Neural progenitor cell (in vitro differentiated cells): Measurements from ENCODE around the gene P2RX1. TPM values are rescaled to one million over a fixed set of nuclear protein-coding genes. Genes with fewer than 3 reads are reported as not detected.

Experiments
- DNase-seq: peaks from one replicate; pipeline ENCODE4 v3.0.0-alpha.2; 2016; ENCODE audit warnings: low spot score
- H2AFZ ChIP-seq: fragments of 200-600 bp; sonication (generic); replicated peaks from 2 replicates; pipeline ENCODE4 v1.6.1; 2016; ENCODE audit warnings: antibody characterized with exemption
- H3F3A ChIP-seq: fragments of 200-600 bp; sonication (generic); 2 replicates; pipeline ENCODE4 v1.6.1; 2016; ENCODE audit warnings: antibody characterized with exemption, low read depth
- H3K27ac ChIP-seq: fragments of 200-600 bp; sonication (generic); 2 replicates; pipeline ENCODE4 v1.5.1; 2016; ENCODE audit warnings: mild to moderate bottlenecking
- H3K27me3 ChIP-seq: fragments of 200-600 bp; sonication (generic); 2 replicates; pipeline ENCODE4 v1.6.1; 2016; ENCODE audit warnings: mild to moderate bottlenecking, moderate library complexity
- H3K36me3 ChIP-seq: fragments of 200-600 bp; sonication (generic); 2 replicates; pipeline ENCODE4 v1.5.1; 2016
- H3K4me1 ChIP-seq: fragments of 200-600 bp; sonication (generic); 2 replicates; pipeline ENCODE4 v1.6.1; 2016; ENCODE audit warnings: mixed run types
- H3K4me2 ChIP-seq: fragments of 200-600 bp; sonication (generic); 2 replicates; pipeline ENCODE4 v1.6.1; 2016
- H3K4me3 ChIP-seq: fragments of 200-600 bp; sonication (generic); 2 replicates; pipeline ENCODE4 v1.5.1; 2016
- H3K79me2 ChIP-seq: fragments of 200-600 bp; sonication (generic); 2 replicates; pipeline ENCODE4 v1.6.1; 2016; ENCODE audit warnings: low read depth
- H3K9ac ChIP-seq: fragments of 200-600 bp; sonication (generic); 2 replicates; pipeline ENCODE4 v1.6.1; 2016
- H3K9me3 ChIP-seq: fragments of 200-600 bp; sonication (generic); 2 replicates; pipeline ENCODE4 v1.5.1; 2016; ENCODE audit warnings: low read depth
- H4K20me1 ChIP-seq: fragments of 200-600 bp; sonication (generic); 2 replicates; pipeline ENCODE4 v1.6.1; 2016; ENCODE audit warnings: low read depth
- H3K27ac Mint-ChIP-seq: 3 replicates; pipeline ENCODE4 v1.8.0; 2021; ENCODE audit warnings: mixed read lengths
- H3K27me3 Mint-ChIP-seq: 2 replicates; pipeline ENCODE4 v1.8.0; 2022; ENCODE audit warnings: low read depth, mild to moderate bottlenecking, inconsistent platforms, moderate library complexity, mixed read lengths; ENCODE audit not compliant: insufficient read depth
- H3K36me3 Mint-ChIP-seq: 3 replicates; pipeline ENCODE4 v1.8.0; 2021; ENCODE audit warnings: mixed read lengths
- H3K4me1 Mint-ChIP-seq: 3 replicates; pipeline ENCODE4 v1.8.0; 2021; ENCODE audit warnings: mixed read lengths
- H3K4me3 Mint-ChIP-seq: 3 replicates; pipeline ENCODE4 v1.8.0; 2021; ENCODE audit warnings: mild to moderate bottlenecking, moderate library complexity, mixed read lengths
- H3K9me3 Mint-ChIP-seq: 3 replicates; pipeline ENCODE4 v1.8.0; 2020; ENCODE audit warnings: mixed read lengths
- CTCF ChIP-seq: fragments of 200-600 bp; sonication (generic); IDR thresholded peaks from 2 replicates; pipeline ENCODE4 v1.5.1; 2017; ENCODE audit warnings: antibody characterized with exemption, mild to moderate bottlenecking
- EZH2 ChIP-seq: fragments of 200-600 bp; sonication (generic); IDR thresholded peaks from 2 replicates; pipeline ENCODE4 v1.6.1; 2017; ENCODE audit warnings: antibody characterized with exemption, mild to moderate bottlenecking, moderate library complexity
- EZH2phosphoT487 ChIP-seq: fragments of 200-600 bp; sonication (generic); IDR thresholded peaks from 2 replicates; pipeline ENCODE4 v1.6.1; 2017; ENCODE audit warnings: antibody characterized with exemption
- total RNA-seq: library from RNA; depleted of rRNA; stranded (reverse); fragments of >200 nt; gene quantifications from 2 replicates; pipeline ENCODE4 v1.2.3, GENCODE V29; 2015; ENCODE audit warnings: low replicate concordance

P2RX1 gene
- total RNA-seq, 1 donor from 2014 or later: not detected

- H3K9me3 ChIP-seq: no peaks in the 10 kb centered on the region
- no peak overlapping the region for H3K4me3 Mint-ChIP-seq
- H3K27ac ChIP-seq: no peak overlapping the region
- no peak overlapping the region for H3K27ac Mint-ChIP-seq
- H3K4me2 ChIP-seq: no peak overlapping the region
- H3K27me3 Mint-ChIP-seq: peaks cover 14% of the 10 kb centered on the region
- no peaks in the 10 kb centered on the region for H3K36me3 Mint-ChIP-seq
- peaks cover 6% of the 10 kb centered on the region for H3K4me1 ChIP-seq
- no peak for DNase-seq
- no peak overlapping the region for H3K4me3 ChIP-seq
- no peaks in the 10 kb centered on the region for H3K9me3 Mint-ChIP-seq
- TF ChIP-seq EZH2: no peak
- no peak for TF ChIP-seq EZH2phosphoT487
- TF ChIP-seq CTCF: no peak
- no peak overlapping the region for H2AFZ ChIP-seq
- H3K9ac ChIP-seq: no peak overlapping the region
- H3K36me3 ChIP-seq: no peaks in the 10 kb centered on the region
- no peaks in the 10 kb centered on the region for H4K20me1 ChIP-seq
- peaks cover 4% of the 10 kb centered on the region for H3F3A ChIP-seq
- H3K27me3 ChIP-seq: no peaks in the 10 kb centered on the region
- peaks cover 17% of the 10 kb centered on the region for H3K4me1 Mint-ChIP-seq
- no peaks in the 10 kb centered on the region for H3K79me2 ChIP-seq
These were observed 37.8 kb upstream of the P2RX1 start for GRCh38 chr17:3954086-3954485.

GRCh38 chr17:3953542-3953941, 37.3 kb upstream of the P2RX1 start:
- Histone ChIP-seq H3K27ac (no peak overlapping the region), H3K4me1 (peaks cover 6% of the 10 kb centered on the region), H4K20me1 (no peaks in the 10 kb centered on the region), H3K9me3 (no peaks in the 10 kb centered on the region), H3K4me2 (no peak overlapping the region), H3F3A (peaks cover 4% of the 10 kb centered on the region), H3K36me3 (no peaks in the 10 kb centered on the region), H3K9ac (no peak overlapping the region), H3K4me3 (no peak overlapping the region), H3K79me2 (no peaks in the 10 kb centered on the region), H3K27me3 (no peaks in the 10 kb centered on the region), H2AFZ (no peak overlapping the region)
- Mint-ChIP-seq H3K4me1 (peaks cover 17% of the 10 kb centered on the region), H3K4me3 (no peak overlapping the region), H3K27ac (no peak overlapping the region), H3K36me3 (no peaks in the 10 kb centered on the region), H3K27me3 (peaks cover 14% of the 10 kb centered on the region), H3K9me3 (no peaks in the 10 kb centered on the region)
- DNase-seq: no peak
- TF ChIP-seq CTCF (no peak), EZH2 (no peak), EZH2phosphoT487 (no peak)

GRCh38 chr17:3952186-3952585, 35.9 kb upstream of the P2RX1 start:
- Mint-ChIP-seq H3K27ac (no peak overlapping the region), H3K4me1 (peaks cover 13% of the 10 kb centered on the region), H3K4me3 (peak overlapping the region; percentile 64), H3K9me3 (no peaks in the 10 kb centered on the region), H3K27me3 (peaks cover 6% of the 10 kb centered on the region), H3K36me3 (no peaks in the 10 kb centered on the region)
- Histone ChIP-seq H3K9ac (no peak overlapping the region), H3K36me3 (no peaks in the 10 kb centered on the region), H3K4me1 (peaks cover 6% of the 10 kb centered on the region), H3K27me3 (no peaks in the 10 kb centered on the region), H2AFZ (no peak overlapping the region), H3K4me2 (no peak overlapping the region), H3K4me3 (no peak overlapping the region), H3F3A (no peaks in the 10 kb centered on the region), H4K20me1 (no peaks in the 10 kb centered on the region), H3K9me3 (no peaks in the 10 kb centered on the region), H3K79me2 (no peaks in the 10 kb centered on the region), H3K27ac (no peak overlapping the region)
- TF ChIP-seq CTCF (no peak), EZH2 (no peak), EZH2phosphoT487 (no peak)
- DNase-seq: no peak
